Measurements from ENCODE around the gene LBHD2.

- TF ChIP-seq CTCF (IDR thresholded peaks at IDR 0.05) = no peak
- TF ChIP-seq POLR2A (IDR thresholded peaks at IDR 0.05) = no peak
Measured at GRCh38 chr14:103110681-103111231, 26.7 kb downstream of the LBHD2 start.

Data from right lobe of liver (tissue), 4 donors.